Measurements from ENCODE around the gene MED31. TPM values are rescaled to one million over a fixed set of nuclear protein-coding genes. Genes with fewer than 3 reads are reported as not detected.
A peak's percentile ranks its signal among the peaks of the same experiment; 100 is the strongest.

Gene MED31
- total RNA-seq, 1 donor from 2014 or later = 18.2 TPM

- H3K4me1 Mint-ChIP-seq (ENCODE audit: low read depth) = peaks cover 21% of the 10 kb centered on the region
- peak; percentile 80 for DNase-seq (ENCODE audit: low spot score, unreplicated experiment)
- peaks cover 5% of the 10 kb centered on the region for H3K36me3 Mint-ChIP-seq (ENCODE audit: insufficient read depth)
- no peaks in the 10 kb centered on the region for H3K27me3 Mint-ChIP-seq
- no peak for TF ChIP-seq CTCF (IDR thresholded peaks at IDR 0.05; ENCODE audit: unreplicated experiment)
- H3K4me3 Mint-ChIP-seq (ENCODE audit: low read depth) = peak within 1 kb of the TSS; percentile 95
- peak within 1 kb of the TSS; percentile 99 for H3K27ac Mint-ChIP-seq
- no peaks in the 10 kb centered on the region for H3K9me3 Mint-ChIP-seq (ENCODE audit: low read depth)
Measured at GRCh38 chr17:6640536-6641246, 10.7 kb downstream of the MED31 start, which contains the start of the genes KIAA0753 and TXNDC17. KIAA0753 (minus strand) TSS chr17:6640711; CDS start chr17:6635103, 5,608 bp downstream. TXNDC17 (plus strand) TSS chr17:6641060; CDS start chr17:6641083, 23 bp downstream.

- H3K27ac Mint-ChIP-seq = peak overlapping the region; percentile 99
- H3K36me3 Mint-ChIP-seq (ENCODE audit: insufficient read depth) = peaks cover 5% of the 10 kb centered on the region
- no peak for TF ChIP-seq CTCF (IDR thresholded peaks at IDR 0.05; ENCODE audit: unreplicated experiment)
- no peaks in the 10 kb centered on the region for H3K27me3 Mint-ChIP-seq
- no peaks in the 10 kb centered on the region for H3K9me3 Mint-ChIP-seq (ENCODE audit: low read depth)
- peaks cover 21% of the 10 kb centered on the region for H3K4me1 Mint-ChIP-seq (ENCODE audit: low read depth)
- peak overlapping the region; percentile 95 for H3K4me3 Mint-ChIP-seq (ENCODE audit: low read depth)
- peak; percentile 28 for DNase-seq (ENCODE audit: low spot score, unreplicated experiment)
Measured at GRCh38 chr17:6639586-6640535, 11.5 kb downstream of the MED31 start.

- H3K36me3 Mint-ChIP-seq (ENCODE audit: insufficient read depth) = peaks cover 7% of the 10 kb centered on the region
- no peaks in the 10 kb centered on the region for H3K9me3 Mint-ChIP-seq (ENCODE audit: low read depth)
- TF ChIP-seq CTCF (IDR thresholded peaks at IDR 0.05; ENCODE audit: unreplicated experiment) = no peak
- DNase-seq (ENCODE audit: low spot score, unreplicated experiment) = no peak
- peak overlapping the region; percentile 95 for H3K4me3 Mint-ChIP-seq (ENCODE audit: low read depth)
- H3K27me3 Mint-ChIP-seq = no peaks in the 10 kb centered on the region
- peak overlapping the region; percentile 99 for H3K27ac Mint-ChIP-seq
- peaks cover 21% of the 10 kb centered on the region for H3K4me1 Mint-ChIP-seq (ENCODE audit: low read depth)
Measured at GRCh38 chr17:6639014-6639585, 12.3 kb downstream of the MED31 start.

- Mint-ChIP-seq H3K27ac (peak overlapping the region; percentile 99), H3K27me3 (no peaks in the 10 kb centered on the region), H3K36me3 (ENCODE audit: insufficient read depth) (peaks cover 13% of the 10 kb centered on the region), H3K4me3 (ENCODE audit: low read depth) (peak overlapping the region; percentile 95), H3K4me1 (ENCODE audit: low read depth) (peaks cover 21% of the 10 kb centered on the region), H3K9me3 (ENCODE audit: low read depth) (no peaks in the 10 kb centered on the region)
- no peak for DNase-seq (ENCODE audit: low spot score, unreplicated experiment)
- no peak for TF ChIP-seq CTCF (IDR thresholded peaks at IDR 0.05; ENCODE audit: unreplicated experiment)
Measured at GRCh38 chr17:6638046-6638908, 13.1 kb downstream of the MED31 start.

Measured in progenitor cell of endocrine pancreas (in vitro differentiated cells).